Sigmoid colon (tissue), 4 donors: ENCODE results near the gene CSF3R.

Experiments
- CTCF ChIP-seq, 4 experiments: fragments of 450-650 bp in 3 of 4; fragments of 200-600 bp in 1 of 4; IDR thresholded peaks; one replicate each; pipeline ENCODE4 v1.5.1; 2016 to 2019; ENCODE audit warnings: antibody characterized with exemption in 4 of 4, mild to moderate bottlenecking in 3 of 4, moderate library complexity in 2 of 4
- EP300 ChIP-seq, 4 donors: sonication (generic); formaldehyde crosslinking; IDR thresholded peaks; one replicate each; pipeline ENCODE4 v1.6.1; 2017; ENCODE audit warnings: antibody characterized with exemption in 4 of 4
- POLR2A ChIP-seq, 2 donors: fragments of 450-650 bp; IDR thresholded peaks; one replicate each; pipeline ENCODE4 v1.6.1; 2016; ENCODE audit warnings: antibody characterized with exemption in 2 of 2, mild to moderate bottlenecking in 2 of 2, moderate library complexity in 2 of 2
- POLR2AphosphoS5 ChIP-seq, 4 donors: sonication (generic); formaldehyde crosslinking; IDR thresholded peaks; one replicate each; pipeline ENCODE4 v1.6.1; 2017; ENCODE audit warnings: antibody characterized with exemption in 4 of 4

- TF ChIP-seq POLR2A (IDR thresholded peaks at IDR 0.05) = no peak
- TF ChIP-seq POLR2AphosphoS5 (IDR thresholded peaks at IDR 0.05) = no peak
- TF ChIP-seq EP300 (IDR thresholded peaks at IDR 0.05) = no peak
- no peak for TF ChIP-seq CTCF (IDR thresholded peaks at IDR 0.05)
Measured at GRCh38 chr1:36464605-36465393, 17.9 kb downstream of the CSF3R start.
